Effector memory CD8-positive, alpha-beta T cell (primary cell): ENCODE data around the gene ZNF618.

Experiments
- ATAC-seq: fragments of 150-1000 bp; cut with Tn5 transposase; replicated peaks from 2 replicates; pipeline ENCODE4 v1.10.0; 2021; ENCODE audit warnings: mild to moderate bottlenecking, moderate library complexity
- DNase-seq, 3 experiments: peaks; one replicate each; pipeline ENCODE4 v3.0.0; 2021
- H3K27ac Mint-ChIP-seq, 2 donors: one replicate each; pipeline ENCODE4 v1.8.0; 2022; ENCODE audit warnings: mild to moderate bottlenecking in 2 of 2, mixed read lengths in 2 of 2, moderate library complexity in 2 of 2
- H3K27me3 Mint-ChIP-seq, 2 donors: one replicate each; pipeline ENCODE4 v1.8.0; 2022; ENCODE audit warnings: mixed read lengths in 2 of 2
- H3K36me3 Mint-ChIP-seq: one replicate; pipeline ENCODE4 v1.8.0; 2022; ENCODE audit warnings: mild to moderate bottlenecking, moderate library complexity, mixed read lengths; ENCODE audit not compliant: insufficient read depth
- H3K4me1 Mint-ChIP-seq, 2 donors: one replicate each; pipeline ENCODE4 v1.8.0; 2022; ENCODE audit warnings: low read depth in 2 of 2, mixed read lengths in 2 of 2
- H3K4me3 Mint-ChIP-seq, 2 donors: one replicate each; pipeline ENCODE4 v1.8.0; 2022; ENCODE audit warnings: mild to moderate bottlenecking in 2 of 2, mixed read lengths in 2 of 2, moderate library complexity in 2 of 2
- H3K9me3 Mint-ChIP-seq, 2 donors: one replicate each; pipeline ENCODE4 v1.8.0; 2022; ENCODE audit warnings: mixed read lengths in 2 of 2

Gene ZNF618

DNA sequence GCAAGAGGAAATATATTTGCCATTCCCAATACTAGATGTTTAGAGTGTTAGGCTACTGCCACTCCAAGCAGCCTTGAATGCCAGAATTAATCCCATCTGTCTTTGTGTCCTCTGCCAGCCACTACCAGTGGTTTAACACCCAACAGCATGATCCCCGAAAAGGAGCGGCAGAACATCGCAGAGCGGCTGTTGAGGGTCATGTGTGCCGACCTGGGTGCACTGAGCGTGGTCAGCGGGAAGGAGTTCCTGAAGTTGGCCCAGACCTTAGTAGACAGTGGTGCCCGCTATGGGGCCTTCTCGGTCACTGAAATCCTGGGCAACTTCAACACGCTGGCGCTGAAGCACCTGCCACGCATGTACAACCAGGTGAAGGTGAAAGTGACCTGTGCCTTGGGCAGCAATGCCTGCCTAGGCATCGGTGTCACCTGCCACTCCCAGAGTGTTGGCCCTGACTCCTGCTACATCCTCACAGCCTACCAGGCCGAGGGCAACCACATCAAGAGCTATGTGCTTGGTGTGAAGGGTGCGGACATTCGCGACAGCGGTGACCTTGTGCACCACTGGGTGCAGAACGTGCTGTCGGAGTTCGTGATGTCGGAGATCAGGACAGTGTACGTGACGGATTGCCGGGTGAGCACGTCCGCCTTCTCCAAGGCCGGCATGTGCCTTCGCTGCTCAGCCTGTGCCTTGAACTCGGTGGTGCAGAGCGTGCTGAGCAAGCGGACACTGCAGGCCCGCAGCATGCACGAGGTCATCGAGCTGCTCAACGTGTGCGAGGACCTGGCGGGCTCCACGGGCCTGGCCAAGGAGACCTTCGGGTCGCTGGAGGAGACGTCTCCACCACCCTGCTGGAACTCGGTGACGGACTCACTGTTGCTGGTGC is 172.7 kb downstream of the ZNF618 start:
- DNase-seq, result no peak
- no peak overlapping the region for H3K27ac Mint-ChIP-seq
- peaks cover 0 to 23% of the 10 kb centered on the region in 2 donors for H3K27me3 Mint-ChIP-seq
- no peaks in the 10 kb centered on the region for H3K9me3 Mint-ChIP-seq
- peaks cover 4% of the 10 kb centered on the region for H3K36me3 Mint-ChIP-seq
- H3K4me3 Mint-ChIP-seq, result no peak overlapping the region
- H3K4me1 Mint-ChIP-seq, result no peaks in the 10 kb centered on the region
- ATAC-seq, result no peak

DNA sequence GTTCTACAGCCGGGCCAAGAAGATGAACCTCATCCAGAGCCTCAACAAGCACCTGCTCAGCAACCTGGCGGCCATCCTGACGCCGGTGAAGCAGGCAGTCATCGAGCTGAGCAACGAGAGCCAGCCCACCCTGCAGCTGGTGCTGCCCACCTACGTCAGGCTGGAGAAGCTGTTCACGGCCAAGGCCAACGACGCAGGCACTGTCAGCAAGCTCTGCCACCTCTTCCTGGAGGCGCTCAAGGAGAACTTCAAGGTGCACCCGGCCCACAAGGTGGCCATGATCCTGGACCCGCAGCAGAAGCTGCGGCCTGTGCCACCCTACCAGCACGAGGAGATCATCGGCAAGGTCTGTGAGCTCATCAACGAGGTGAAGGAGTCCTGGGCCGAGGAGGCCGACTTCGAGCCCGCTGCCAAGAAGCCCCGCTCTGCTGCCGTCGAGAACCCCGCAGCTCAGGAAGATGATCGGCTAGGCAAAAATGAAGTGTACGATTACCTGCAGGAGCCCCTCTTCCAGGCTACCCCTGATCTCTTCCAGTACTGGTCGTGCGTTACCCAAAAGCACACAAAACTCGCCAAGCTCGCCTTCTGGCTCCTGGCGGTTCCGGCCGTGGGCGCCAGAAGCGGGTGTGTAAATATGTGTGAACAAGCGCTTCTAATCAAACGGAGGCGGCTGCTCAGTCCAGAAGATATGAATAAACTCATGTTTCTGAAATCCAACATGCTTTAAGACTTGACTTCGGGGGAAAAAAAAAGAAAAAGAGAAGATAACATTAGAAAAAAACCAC is 173.5 kb downstream of the ZNF618 start:
- ATAC-seq, result no peak
- no peaks in the 10 kb centered on the region for H3K9me3 Mint-ChIP-seq
- H3K36me3 Mint-ChIP-seq, result peaks cover 5% of the 10 kb centered on the region
- H3K27ac Mint-ChIP-seq, result no peak overlapping the region
- no peaks in the 10 kb centered on the region for H3K4me1 Mint-ChIP-seq
- no peak overlapping the region for H3K4me3 Mint-ChIP-seq
- peaks cover 0 to 23% of the 10 kb centered on the region in 2 donors for H3K27me3 Mint-ChIP-seq
- no peak for DNase-seq

GRCh38 chr9:114050226-114050568 is 174.1 kb downstream of the ZNF618 start:
- no peak overlapping the region for H3K27ac Mint-ChIP-seq
- no peaks in the 10 kb centered on the region for H3K9me3 Mint-ChIP-seq
- peaks cover 0 to 23% of the 10 kb centered on the region in 2 donors for H3K27me3 Mint-ChIP-seq
- ATAC-seq (no peak), DNase-seq (no peak)
- no peaks in the 10 kb centered on the region for H3K4me1 Mint-ChIP-seq
- no peak overlapping the region for H3K4me3 Mint-ChIP-seq
- H3K36me3 Mint-ChIP-seq, result peaks cover 5% of the 10 kb centered on the region

DNA sequence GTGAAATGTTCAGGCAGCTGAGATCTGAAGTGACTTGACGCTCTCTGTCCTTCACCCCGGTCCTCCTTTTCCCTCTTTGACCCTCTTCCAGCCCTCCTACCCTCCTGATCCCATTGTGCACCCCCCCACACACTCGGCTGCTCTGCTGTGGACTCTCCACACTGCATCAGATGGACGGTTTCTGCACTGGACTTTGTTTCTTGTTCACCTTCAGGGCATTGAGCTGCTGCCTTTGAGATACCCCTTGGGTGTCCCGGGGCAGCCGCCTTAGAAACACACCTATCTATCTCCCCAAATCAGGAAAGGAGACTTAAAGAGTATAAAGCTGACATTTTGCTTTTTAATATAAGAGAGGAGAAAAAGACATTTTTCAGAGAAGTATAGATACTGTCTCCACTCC is 174.5 kb downstream of the ZNF618 start:
- ATAC-seq, result no peak
- Mint-ChIP-seq H3K27ac (no peak overlapping the region), H3K4me1 (no peaks in the 10 kb centered on the region), H3K4me3 (no peak overlapping the region), H3K9me3 (no peaks in the 10 kb centered on the region), H3K27me3 (peaks cover 0 to 23% of the 10 kb centered on the region in 2 donors), H3K36me3 (peaks cover 5% of the 10 kb centered on the region)
- DNase-seq, result no peak

- Mint-ChIP-seq H3K27me3 (peaks cover 0 to 21% of the 10 kb centered on the region in 2 donors), H3K27ac (no peak overlapping the region), H3K4me3 (no peak overlapping the region), H3K36me3 (peaks cover 5% of the 10 kb centered on the region), H3K4me1 (no peaks in the 10 kb centered on the region), H3K9me3 (no peaks in the 10 kb centered on the region)
- DNase-seq (no peak), ATAC-seq (no peak)
Measured at GRCh38 chr9:114051281-114051680, 175.2 kb downstream of the ZNF618 start.

GRCh38 chr9:114051706-114052105 is 175.6 kb downstream of the ZNF618 start:
- Mint-ChIP-seq H3K27ac (no peak overlapping the region), H3K4me1 (no peaks in the 10 kb centered on the region), H3K4me3 (no peak overlapping the region), H3K36me3 (peaks cover 5% of the 10 kb centered on the region), H3K9me3 (no peaks in the 10 kb centered on the region), H3K27me3 (peaks cover 0 to 20% of the 10 kb centered on the region in 2 donors)
- ATAC-seq (no peak), DNase-seq (no peak)

DNA sequence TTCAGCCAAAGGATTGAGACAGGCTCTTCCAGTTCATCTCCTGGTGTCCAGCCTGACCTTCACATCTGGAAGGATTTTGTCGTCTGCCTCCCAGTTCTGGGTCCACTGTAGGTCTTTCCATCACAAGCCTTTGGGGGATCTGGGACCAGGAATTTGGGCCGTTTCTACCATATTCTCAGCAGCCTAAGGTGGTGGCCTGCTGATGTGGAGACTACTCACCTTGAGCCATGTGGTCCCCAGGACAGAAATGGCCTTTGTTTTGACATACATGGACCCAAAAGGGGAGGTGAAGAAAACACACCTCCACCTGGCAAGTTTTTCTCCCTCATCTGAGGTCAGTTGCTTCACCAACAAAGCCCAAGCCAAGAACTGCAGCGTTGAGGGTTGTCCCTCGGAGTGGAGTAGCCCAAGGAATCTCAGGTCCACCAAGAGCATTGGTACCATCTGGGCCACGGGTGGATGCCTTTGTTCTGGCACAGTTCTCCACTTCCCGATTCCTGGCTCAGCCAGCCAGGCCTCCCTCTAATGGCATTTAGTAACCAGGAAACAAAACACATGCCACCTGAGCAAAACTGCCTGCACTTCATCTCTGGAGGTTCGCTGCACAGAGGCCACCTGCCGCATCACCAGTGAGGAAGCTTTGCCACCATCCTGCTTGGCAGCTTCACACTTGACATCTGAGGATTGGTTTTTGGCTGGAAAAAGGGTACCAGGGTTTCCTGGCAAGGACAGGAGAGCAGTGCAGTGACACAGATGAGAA is 177.3 kb downstream of the ZNF618 start:
- DNase-seq (no peak), ATAC-seq (no peak)
- H3K4me1 Mint-ChIP-seq, result no peaks in the 10 kb centered on the region
- no peak overlapping the region for H3K4me3 Mint-ChIP-seq
- peaks cover 0 to 14% of the 10 kb centered on the region in 2 donors for H3K27me3 Mint-ChIP-seq
- peaks cover 5% of the 10 kb centered on the region for H3K36me3 Mint-ChIP-seq
- H3K27ac Mint-ChIP-seq, result no peak overlapping the region
- H3K9me3 Mint-ChIP-seq, result no peaks in the 10 kb centered on the region

DNA sequence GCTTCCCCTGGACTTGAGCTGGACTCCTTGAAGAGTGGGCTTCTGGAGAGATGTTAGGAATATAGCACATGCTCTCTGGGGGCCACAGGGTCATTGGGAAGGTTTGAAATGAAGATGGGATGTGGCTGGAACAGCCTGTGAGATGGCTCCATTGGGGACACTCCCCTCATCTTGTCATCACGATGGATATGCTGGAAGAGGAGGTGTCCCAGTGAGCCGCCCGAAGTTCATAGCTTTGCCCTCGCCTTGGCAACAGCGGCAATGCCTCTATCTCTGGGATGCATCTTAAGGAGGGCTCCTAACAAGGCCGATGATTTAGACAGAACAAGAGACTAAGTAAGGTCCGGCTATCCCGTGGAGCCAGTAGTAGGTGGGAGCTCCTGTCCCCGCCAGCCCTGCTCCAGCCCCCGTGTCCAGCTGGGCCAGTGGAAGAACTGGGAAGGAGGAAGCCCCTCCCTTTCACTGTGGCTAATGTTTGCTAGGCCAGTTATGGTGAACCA is 178.1 kb downstream of the ZNF618 start:
- ATAC-seq, result no peak
- peaks cover 0 to 20% of the 10 kb centered on the region in 2 donors for H3K27me3 Mint-ChIP-seq
- DNase-seq, result no peak
- no peak overlapping the region for H3K4me3 Mint-ChIP-seq
- H3K9me3 Mint-ChIP-seq, result no peaks in the 10 kb centered on the region
- H3K36me3 Mint-ChIP-seq, result peaks cover 5% of the 10 kb centered on the region
- H3K27ac Mint-ChIP-seq, result no peak overlapping the region
- no peaks in the 10 kb centered on the region for H3K4me1 Mint-ChIP-seq

DNA sequence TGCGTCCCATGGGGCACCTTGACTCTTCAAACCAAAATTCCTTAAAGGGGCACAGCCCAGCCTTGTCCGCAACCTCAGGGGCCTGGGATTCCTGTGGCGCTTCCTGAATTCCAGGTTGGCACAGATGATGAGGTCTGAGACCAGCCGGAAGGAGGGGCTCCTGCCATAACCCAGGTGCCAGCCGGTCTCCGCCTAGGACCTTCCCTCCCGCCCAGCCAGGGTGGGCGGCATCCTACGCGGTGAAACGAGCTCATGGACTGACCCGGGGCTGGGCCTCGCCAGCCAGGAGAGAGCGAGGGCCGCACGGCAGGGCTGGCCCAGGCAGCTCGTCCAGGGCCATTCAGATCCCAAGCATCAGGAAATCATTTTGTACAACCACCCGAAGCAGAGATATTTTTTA is 179.0 kb downstream of the ZNF618 start:
- Mint-ChIP-seq H3K27me3 (peaks cover 3 to 29% of the 10 kb centered on the region in 2 donors), H3K9me3 (no peaks in the 10 kb centered on the region), H3K4me3 (no peak overlapping the region), H3K36me3 (peaks cover 5% of the 10 kb centered on the region), H3K4me1 (no peaks in the 10 kb centered on the region), H3K27ac (no peak overlapping the region)
- no peak for ATAC-seq
- no peak for DNase-seq

DNA sequence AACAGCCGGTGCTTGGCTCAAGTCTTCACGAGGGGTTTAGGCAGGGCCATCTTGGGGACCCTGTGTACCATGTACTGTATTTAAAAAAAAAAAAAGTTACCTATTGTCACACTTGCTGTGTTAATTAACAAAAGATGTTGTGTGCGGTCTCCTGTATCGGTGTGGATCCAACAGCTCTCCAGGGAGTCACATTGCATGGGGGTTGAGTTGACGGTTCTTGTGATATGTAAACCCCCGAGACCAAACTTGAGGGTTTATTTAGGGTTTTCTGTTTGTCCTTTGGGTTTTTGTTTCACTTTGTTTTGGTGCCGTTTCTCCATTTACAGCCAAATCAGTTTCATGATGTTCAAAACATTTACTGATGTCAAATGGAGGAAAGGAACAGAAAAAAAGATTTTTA is 179.8 kb downstream of the ZNF618 start:
- Mint-ChIP-seq H3K9me3 (no peaks in the 10 kb centered on the region), H3K36me3 (peaks cover 5% of the 10 kb centered on the region), H3K4me3 (no peak overlapping the region), H3K27ac (no peak overlapping the region), H3K4me1 (no peaks in the 10 kb centered on the region), H3K27me3 (peaks cover 11 to 37% of the 10 kb centered on the region in 2 donors)
- ATAC-seq, result no peak
- DNase-seq, result no peak

DNA sequence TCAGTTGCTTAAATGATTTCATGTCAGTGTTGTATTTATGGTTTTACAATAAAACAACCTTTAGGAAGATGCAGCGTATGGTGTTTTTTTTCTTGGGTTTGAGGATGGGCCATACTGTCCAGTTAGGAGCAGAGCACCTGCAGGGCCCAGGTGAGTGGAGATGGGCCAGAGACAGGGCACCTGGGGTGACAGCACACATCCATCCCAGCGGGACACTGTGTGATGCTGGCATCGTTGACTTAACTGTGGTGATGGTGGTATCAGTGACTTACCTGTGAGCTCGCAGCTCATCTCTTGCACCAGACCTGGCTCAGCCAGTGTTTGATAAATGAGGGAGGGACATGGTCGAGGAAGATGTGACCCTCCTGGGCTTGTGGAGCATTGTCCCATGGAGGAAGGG is 180.4 kb downstream of the ZNF618 start:
- no peaks in the 10 kb centered on the region for H3K9me3 Mint-ChIP-seq
- H3K27me3 Mint-ChIP-seq, result peaks cover 14 to 43% of the 10 kb centered on the region in 2 donors
- ATAC-seq (no peak), DNase-seq (no peak)
- no peaks in the 10 kb centered on the region for H3K4me1 Mint-ChIP-seq
- no peak overlapping the region for H3K4me3 Mint-ChIP-seq
- H3K36me3 Mint-ChIP-seq, result peaks cover 5% of the 10 kb centered on the region
- H3K27ac Mint-ChIP-seq, result no peak overlapping the region

DNA sequence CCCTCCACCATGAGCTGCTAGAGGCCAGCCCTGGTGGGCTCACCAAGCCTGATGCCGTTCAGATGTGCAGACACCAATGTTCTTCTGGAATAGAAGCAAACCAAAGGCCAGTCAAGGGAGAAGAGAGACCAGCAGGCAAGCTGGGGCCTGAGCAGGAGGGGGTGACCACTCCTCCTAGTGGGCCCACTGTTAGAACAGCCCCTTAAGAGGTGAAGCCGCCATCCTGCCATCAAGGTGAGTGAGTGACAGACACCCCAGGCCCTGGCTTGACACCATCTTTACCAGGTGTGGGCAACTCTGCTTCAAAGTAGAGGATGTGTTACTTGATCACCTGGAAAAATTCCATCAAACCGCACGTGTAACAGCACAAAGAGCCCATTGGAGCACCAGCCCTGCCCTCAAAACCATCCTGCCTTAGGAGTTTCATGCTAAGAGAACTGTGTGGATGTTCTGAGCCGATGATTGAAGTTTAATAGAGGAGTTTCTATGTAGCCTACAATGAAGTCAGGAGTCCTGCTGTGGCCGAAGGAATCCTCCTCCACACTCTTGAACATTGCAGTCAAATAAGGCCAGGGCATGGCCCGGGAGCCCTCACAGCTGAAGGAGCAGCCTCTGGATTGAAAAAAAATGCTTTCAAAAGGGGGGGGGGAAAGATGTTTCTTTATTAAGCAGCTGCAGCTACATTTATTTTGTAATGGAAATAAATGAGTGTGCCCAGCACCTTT is 181.2 kb downstream of the ZNF618 start:
- Mint-ChIP-seq H3K9me3 (no peaks in the 10 kb centered on the region), H3K27ac (no peak overlapping the region), H3K36me3 (peaks cover 5% of the 10 kb centered on the region), H3K4me3 (no peak overlapping the region), H3K27me3 (peaks cover 21 to 51% of the 10 kb centered on the region in 2 donors), H3K4me1 (no peaks in the 10 kb centered on the region)
- DNase-seq (no peak), ATAC-seq (no peak)

DNA sequence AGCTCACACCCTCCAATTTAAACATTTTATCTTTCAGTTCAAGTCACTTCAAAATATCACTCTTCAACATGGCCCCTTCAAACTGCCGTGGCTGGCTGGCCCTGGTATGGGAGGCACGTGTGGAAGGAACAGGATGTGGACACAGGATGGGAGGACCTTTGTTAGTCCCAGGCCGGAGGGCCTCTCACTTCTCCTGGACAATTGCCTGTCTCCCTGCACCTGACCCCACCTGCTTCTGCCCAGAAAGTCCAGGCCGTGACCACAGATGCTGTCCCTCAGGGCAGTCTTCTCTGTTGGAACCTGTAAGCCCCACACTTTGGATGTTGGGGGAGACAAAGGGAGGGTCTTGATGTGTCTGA is 182.6 kb downstream of the ZNF618 start:
- Mint-ChIP-seq H3K9me3 (no peaks in the 10 kb centered on the region), H3K27ac (no peak overlapping the region), H3K4me3 (no peak overlapping the region), H3K36me3 (peaks cover 2% of the 10 kb centered on the region), H3K4me1 (no peaks in the 10 kb centered on the region), H3K27me3 (peaks cover 34 to 65% of the 10 kb centered on the region in 2 donors)
- no peak for ATAC-seq
- DNase-seq, result no peak
